CD4-positive, alpha-beta T cell treated with Interleukin-17A for 4 hours (primary cell): ENCODE results near the gene C4B.
"Not testable (repeated sequence)": the region's sequence is repeated elsewhere in the genome, so short reads cannot be mapped to it uniquely, and the experiment has no call there.

ENCODE experiments used
- DNase-seq: peaks from one replicate; pipeline ENCODE4 v3.0.0-alpha.2; 2020; ENCODE audit warnings: mixed read lengths

Gene C4B

GRCh38 chr6:32037598-32038524 lies 23.3 kb downstream of the C4B start, which contains the start of gene CYP21A2:
CYP21A2 (plus strand) TSS chr6:32038415; CDS start chr6:32038423, 8 bp downstream.
- DNase-seq = not testable (repeated sequence)

DNA sequence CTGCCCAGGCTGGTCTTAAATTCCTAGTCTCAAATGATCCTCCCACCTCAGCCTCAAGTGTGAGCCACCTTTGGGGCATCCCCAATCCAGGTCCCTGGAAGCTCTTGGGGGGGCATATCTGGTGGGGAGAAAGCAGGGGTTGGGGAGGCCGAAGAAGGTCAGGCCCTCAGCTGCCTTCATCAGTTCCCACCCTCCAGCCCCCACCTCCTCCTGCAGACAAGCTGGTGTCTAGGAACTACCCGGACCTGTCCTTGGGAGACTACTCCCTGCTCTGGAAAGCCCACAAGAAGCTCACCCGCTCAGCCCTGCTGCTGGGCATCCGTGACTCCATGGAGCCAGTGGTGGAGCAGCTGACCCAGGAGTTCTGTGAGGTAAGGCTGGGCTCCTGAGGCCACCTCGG lies 24.3 kb downstream of the C4B start:
- DNase-seq = not testable (repeated sequence)

DNA sequence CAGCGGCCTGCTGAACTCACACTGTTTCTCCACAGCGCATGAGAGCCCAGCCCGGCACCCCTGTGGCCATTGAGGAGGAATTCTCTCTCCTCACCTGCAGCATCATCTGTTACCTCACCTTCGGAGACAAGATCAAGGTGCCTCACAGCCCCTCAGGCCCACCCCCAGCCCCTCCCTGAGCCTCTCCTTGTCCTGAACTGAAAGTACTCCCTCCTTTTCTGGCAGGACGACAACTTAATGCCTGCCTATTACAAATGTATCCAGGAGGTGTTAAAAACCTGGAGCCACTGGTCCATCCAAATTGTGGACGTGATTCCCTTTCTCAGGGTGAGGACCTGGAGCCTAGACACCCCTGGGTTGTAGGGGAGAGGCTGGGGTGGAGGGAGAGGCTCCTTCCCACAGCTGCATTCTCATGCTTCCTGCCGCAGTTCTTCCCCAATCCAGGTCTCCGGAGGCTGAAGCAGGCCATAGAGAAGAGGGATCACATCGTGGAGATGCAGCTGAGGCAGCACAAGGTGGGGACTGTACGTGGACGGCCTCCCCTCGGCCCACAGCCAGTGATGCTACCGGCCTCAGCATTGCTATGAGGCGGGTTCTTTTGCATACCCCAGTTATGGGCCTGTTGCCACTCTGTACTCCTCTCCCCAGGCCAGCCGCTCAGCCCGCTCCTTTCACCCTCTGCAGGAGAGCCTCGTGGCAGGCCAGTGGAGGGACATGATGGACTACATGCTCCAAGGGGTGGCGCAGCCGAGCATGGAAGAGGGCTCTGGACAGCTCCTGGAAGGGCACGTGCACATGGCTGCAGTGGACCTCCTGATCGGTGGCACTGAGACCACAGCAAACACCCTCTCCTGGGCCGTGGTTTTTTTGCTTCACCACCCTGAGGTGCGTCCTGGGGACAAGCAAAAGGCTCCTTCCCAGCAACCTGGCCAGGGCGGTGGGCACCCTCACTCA lies 25.0 kb downstream of the C4B start:
- DNase-seq = not testable (repeated sequence)

- not testable (repeated sequence) for DNase-seq
These were observed 25.9 kb downstream of the C4B start for GRCh38 chr6:32040299-32041049.

DNA sequence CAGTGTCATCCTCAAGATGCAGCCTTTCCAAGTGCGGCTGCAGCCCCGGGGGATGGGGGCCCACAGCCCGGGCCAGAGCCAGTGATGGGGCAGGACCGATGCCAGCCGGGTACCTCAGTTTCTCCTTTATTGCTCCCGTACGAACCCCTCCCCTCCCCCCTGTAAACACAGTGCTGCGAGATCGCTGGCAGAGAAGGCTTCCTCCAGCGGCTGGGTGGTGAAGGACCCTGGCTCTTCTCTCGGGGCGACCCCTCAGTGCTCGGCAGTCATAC lies 26.4 kb downstream of the C4B start:
- not testable (repeated sequence) for DNase-seq

- DNase-seq = not testable (repeated sequence)
These were observed 26.8 kb downstream of the C4B start for GRCh38 chr6:32041385-32041784.

DNA sequence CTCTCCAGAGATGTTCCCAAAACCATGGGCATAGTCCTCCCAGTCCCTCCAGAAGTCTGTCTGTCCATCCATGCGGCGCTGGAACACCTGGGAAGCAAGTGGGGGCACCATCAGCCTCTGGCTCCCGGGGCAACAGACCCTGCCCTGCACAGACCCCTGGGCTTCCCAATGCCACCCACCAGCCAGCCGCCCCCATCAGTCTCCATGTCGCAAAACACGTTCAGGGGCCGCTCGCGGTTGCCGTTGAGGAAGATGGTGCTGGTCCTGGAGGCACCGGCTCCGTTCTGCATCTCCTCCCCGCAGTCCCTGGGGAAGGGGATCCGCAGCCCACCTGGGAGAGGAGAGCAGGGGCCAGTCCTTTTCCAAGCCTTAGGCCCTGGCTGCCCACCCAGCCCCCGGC lies 27.7 kb downstream of the C4B start:
- not testable (repeated sequence) for DNase-seq

DNA sequence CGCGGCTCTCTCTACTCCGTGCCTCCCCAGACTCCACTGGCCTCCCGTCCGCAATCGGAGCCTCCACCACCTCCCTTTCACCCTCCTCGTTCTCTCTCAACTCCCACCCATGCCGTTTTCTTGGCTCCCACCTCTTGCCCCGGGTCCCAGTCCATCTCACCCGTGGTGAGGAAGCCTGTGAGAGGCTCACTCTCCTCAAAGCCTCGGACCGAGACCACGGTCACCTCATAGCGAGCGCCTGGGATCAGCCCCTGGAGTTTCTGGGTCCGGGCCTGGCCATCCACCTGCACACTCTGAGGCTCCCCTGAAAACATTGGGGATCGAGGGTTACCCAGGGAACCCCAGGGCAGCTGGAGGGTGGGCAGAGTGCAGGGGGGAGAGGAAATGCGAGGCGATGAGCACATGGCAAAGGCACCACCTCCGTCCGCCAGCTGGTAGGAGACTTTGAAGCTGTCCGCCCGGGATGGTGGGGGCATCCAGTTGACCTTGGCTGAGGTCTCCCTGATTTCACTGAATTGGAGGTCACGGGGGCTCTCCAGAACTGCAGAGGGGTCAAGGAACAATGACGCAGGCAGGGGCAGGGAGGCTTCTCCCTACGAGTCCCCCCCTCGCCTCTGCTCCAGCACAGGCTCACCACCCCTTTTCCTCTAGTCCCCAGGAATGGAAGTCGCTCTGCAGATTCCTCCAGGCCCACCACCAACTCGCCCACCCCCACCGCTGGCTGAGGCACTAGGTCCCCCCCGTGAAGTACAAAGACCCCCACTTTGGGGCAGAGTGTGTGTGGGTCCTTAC lies 29.2 kb downstream of the C4B start:
- DNase-seq = not testable (repeated sequence)

DNA sequence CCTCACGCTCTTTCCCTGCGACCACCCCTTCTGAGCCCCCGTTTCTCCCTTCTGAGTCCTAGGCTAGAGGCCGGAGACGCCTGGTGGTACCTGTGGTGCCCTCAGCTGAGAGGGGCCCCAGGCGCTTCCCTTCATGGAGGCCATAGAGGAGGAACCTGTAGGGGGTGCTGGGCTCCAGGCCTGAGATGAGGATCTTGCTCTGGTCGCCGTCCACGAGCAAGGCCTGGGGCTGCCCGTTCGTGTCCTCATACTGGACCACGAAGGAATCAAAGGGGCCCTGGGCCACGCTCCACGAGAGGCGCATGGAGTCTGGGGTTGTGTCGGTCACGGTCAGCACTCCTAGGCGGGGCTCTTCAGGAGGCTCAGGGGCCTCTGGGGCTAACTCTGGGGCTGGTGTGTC lies 30.3 kb downstream of the C4B start:
- DNase-seq = not testable (repeated sequence)

DNA sequence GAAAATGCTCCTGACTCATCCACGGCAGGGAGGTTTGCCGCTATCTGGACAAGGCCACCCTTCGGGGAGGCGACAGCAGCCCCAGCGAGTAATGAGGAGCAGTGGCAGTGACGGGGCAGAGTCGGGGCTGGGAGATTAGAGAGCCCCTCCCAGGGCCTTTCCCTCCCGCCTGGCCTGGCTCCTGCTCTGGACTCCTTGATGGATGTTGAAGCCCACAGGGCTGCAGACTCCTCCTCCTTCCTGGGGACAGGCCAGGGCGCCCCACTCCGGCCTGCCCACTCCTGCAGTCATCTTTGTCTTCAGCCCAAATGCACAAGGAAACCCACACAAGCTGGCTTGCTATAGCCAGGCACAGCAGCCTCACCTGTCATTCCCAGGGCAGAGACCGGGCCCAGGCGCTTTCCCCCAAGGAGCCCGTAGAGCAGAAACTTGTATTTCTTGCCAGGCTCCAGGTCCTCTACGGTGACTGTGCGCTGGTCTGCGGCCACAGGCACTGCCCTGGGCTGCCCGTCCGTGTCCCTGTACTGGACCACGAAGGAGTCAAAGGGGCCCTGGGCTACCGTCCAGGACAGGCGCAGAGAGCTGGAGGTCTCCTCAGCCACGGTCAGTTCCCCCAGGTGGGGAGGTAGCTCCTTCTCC lies 31.3 kb downstream of the C4B start:
- no peak for DNase-seq

GRCh38 chr6:32046450-32047083 lies 32.0 kb downstream of the C4B start:
- no peak for DNase-seq

DNA sequence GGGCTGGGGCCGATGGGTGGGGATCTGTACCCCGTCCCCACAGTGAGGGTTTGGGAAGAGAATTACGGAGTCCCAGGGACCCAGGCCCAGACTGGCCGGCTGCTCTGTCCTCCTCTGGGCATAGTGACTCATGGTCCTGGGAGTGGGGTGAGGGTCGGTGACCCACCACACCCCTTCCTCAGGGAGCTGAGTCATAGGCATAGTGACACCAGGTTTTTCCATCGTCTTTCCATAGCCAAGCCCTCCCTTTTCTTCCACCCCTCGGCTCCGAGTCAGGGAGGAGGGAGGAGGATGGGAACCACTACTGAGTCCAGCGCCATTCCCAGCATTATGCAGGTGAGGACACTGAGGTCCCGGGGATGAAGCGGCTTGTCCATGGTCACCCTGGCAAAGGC lies 32.5 kb downstream of the C4B start:
- DNase-seq = no peak

DNA sequence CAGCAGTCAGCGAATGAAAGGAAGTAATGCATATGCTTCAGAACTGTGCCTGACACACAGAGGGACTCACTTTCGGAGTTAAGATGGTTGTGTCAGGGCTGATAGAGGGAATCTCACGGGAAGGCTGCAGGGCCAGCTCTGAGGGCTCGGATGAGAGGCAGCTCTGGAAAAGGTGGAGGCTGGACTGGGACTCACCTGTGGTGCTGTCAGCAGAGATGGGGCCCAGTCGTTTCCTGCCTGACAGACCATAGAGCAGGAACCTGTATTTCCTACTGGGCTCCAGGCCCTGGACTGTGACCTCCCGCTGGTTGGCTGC lies 32.9 kb downstream of the C4B start:
- no peak for DNase-seq

DNA sequence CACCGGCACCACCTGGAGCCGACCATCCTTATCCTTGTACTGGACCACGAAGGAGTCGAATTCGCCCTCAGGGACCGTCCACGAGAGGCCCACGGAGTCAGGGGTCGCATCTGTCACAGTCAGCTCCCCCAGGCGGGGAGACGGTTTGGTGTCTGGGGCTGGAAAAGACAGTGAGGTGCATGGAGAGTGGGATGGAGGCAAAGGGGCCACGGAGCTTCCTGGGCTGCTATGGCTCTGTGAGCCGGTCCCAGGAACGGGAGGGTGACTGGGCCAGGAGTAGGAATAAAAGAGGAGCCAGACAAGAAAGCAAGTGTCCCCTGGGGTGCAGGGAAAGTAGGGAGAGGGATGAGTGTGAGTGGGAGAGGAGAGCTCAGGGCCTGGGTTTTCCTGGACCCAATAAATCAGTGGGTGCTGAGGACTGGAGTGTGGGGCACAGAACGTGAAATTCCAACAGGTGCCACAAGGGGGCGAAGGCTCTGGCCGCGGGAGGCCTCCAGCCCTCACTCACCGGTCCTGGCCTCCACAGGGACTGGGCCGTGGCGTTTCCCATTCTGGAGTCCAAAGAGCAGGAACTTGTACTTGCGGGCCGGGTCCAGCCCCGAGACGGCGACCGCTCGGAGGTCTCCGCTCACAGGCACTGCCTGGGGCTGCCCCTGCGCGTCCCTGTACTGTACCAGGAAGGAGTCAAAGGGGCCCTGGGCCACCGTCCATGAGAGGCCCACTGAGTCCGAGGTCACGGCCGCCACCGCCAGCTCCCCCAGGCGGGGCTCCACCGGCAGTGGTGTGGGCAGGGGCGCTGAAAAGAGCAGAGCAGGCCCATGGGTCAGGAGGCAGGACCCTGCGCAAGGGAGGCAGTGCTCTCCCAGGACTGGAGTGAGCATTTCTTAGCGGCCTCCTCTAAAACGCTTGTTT lies 33.5 kb downstream of the C4B start:
- DNase-seq = peak; percentile 78

- not testable (repeated sequence) for DNase-seq
These were observed 34.6 kb downstream of the C4B start for GRCh38 chr6:32049149-32049548.

DNA sequence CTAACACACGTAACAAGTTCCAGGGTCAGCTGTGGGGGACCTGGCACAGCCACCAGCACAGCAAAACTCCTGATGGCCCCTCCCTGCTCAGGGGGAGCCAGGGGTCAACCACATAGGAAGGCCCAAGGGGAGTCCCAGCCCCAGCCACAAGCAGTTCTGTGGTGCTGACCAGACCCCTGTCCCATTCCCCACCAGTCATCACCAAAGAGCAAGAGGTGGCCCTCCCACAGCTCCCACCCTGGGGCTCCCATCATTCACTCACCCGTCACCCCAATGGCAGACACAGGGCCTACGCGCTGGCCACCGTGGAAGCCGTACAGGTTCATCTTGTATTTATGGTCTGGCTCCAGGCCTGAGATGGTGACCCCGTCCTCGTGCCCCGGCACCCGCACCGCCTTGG lies 35.1 kb downstream of the C4B start:
- DNase-seq = not testable (repeated sequence)

GRCh38 chr6:32050562-32050961 lies 36.0 kb downstream of the C4B start:
- DNase-seq = no peak

- DNase-seq = not testable (repeated sequence)
These were observed 38.0 kb downstream of the C4B start for GRCh38 chr6:32052626-32053025.

GRCh38 chr6:32053314-32053713 lies 38.7 kb downstream of the C4B start:
- DNase-seq = not testable (repeated sequence)

DNA sequence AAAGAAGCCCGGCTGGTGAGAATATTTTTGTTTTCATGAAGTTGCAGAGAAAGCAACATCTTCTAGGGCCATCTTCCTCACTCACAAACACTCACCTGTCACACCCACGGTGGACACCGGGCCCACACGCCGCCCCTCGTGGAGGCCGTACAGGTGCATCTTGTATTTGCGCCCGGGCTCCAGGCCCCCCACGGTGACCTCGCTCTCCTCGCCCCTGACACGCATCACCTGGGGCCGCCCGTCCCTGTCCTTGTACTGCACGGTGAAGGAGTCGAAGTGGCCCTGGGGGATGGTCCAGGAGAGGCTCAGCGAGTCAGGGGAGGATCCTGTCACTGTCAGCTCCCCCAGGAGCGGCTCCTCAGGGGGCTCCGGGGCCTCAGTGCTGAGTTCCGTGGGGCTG lies 41.2 kb downstream of the C4B start:
- not testable (repeated sequence) for DNase-seq
